Testis (tissue), 2 donors: Measurements from ENCODE around the gene CADPS.

ENCODE experiments used
- POLR2A ChIP-seq: fragments of 450-650 bp; IDR thresholded peaks from one replicate; pipeline ENCODE4 v1.6.1; 2017; ENCODE audit warnings: antibody characterized with exemption, mild to moderate bottlenecking, moderate library complexity
- TF ChIP-seq, protein P1 (sequence below), 3 experiments: fragments of 450-650 bp in 2 of 3; fragments of 200-600 bp in 1 of 3; sonication (generic) in 1 of 3; IDR thresholded peaks; one replicate each; pipeline ENCODE4 v1.5.1; 2016 to 2019; ENCODE audit warnings: antibody characterized with exemption in 3 of 3, mild to moderate bottlenecking in 2 of 3, moderate library complexity in 1 of 3

DNA sequence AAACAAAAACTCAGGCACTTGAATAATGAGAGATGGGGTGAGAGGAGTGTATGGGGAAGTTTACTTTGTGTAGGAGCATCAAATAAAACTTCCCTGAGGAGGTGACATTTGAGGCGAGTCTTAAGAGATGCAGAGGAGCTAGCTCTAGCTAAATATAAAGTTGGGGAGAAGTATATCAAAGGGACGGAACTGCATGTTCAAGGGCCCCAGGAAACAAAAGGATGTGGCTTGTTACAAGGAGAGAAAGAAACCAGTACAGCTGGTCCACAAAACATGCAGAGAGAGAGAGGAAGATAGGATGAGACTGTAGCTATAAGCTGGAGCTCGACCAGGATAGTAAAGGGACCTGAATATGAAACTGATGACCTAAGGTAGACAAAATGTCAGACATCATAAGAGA lies 519.5 kb downstream of the CADPS start:
- TF ChIP-seq, protein P1, sequence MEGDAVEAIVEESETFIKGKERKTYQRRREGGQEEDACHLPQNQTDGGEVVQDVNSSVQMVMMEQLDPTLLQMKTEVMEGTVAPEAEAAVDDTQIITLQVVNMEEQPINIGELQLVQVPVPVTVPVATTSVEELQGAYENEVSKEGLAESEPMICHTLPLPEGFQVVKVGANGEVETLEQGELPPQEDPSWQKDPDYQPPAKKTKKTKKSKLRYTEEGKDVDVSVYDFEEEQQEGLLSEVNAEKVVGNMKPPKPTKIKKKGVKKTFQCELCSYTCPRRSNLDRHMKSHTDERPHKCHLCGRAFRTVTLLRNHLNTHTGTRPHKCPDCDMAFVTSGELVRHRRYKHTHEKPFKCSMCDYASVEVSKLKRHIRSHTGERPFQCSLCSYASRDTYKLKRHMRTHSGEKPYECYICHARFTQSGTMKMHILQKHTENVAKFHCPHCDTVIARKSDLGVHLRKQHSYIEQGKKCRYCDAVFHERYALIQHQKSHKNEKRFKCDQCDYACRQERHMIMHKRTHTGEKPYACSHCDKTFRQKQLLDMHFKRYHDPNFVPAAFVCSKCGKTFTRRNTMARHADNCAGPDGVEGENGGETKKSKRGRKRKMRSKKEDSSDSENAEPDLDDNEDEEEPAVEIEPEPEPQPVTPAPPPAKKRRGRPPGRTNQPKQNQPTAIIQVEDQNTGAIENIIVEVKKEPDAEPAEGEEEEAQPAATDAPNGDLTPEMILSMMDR (IDR thresholded peaks at IDR 0.05): no peak
- no peak for TF ChIP-seq POLR2A
